D341Med (cell line): Measurements from ENCODE around the gene MYO15B.

Experiments used
- DNase-seq: peaks from one replicate; pipeline ENCODE4 v3.0.0; 2012; ENCODE audit warnings: low spot score

Gene MYO15B

DNA sequence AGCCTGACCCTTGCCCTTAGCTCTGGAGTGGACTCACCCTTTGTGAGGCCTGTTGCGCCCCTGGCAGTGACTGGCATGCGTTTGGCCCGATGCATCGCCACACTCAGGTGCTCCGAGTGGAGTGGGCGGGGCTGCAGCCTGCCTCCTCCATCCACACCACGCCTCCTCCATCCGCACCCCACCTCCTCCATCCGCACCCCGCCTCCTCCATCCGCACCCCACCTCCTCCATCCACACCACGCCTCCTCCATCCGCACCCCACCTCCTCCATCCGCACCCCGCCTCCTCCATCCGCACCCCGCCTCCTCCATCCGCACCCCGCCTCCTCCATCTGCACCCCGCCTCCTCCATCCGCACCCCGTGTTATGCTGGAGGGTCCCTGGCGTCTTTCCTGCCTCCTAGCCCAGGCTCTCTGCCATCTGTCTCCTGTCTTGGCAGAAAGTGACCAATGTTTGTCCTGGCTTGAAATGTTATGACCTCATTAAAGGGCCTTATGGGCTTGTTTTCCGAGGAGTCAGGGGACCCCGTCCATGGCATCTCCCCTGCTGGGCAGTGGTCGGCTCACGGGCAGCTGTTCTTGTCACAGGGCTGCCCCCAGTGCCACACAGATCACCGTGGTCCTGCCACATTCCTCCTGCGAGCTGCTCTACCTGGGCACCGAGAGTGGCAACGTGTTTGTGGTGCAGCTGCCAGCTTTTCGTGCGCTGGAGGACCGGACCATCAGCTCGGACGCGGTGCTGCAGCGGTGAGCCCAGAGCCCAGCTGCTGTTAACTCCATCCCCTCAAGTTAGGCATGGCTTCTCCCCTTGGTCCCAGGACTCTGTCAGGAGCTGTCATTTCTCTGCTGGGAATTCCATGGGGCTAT is 28.7 kb upstream of the MYO15B start:
- no peak for DNase-seq

DNA sequence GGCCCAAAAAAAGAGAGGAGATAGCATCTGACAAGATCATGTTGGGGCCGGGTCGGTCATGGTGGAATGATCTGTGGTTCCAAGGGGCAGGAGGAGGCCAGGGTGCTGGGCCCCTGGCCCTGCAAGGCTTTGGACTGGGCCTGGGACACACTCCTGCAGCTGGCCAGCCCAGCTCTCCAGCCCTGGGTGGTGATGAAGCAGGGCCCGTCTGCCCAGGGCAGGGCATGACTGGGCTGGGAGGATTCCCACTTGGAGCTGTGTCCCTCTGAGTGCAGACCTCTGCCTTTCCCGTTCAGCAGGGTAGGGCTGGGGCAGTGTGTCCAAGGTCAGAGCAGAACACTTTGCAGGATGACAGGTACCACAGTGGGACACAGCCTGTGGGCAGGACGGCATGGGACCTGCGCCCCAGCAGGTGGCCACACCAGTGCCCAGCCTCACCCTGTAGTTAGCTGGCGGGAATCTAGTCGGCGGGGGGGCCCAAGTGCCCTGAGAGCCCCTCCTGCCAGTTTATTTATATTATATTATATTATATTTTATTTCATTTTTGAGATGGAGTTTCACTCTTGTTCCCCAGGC is 27.6 kb upstream of the MYO15B start:
- no peak for DNase-seq

DNA sequence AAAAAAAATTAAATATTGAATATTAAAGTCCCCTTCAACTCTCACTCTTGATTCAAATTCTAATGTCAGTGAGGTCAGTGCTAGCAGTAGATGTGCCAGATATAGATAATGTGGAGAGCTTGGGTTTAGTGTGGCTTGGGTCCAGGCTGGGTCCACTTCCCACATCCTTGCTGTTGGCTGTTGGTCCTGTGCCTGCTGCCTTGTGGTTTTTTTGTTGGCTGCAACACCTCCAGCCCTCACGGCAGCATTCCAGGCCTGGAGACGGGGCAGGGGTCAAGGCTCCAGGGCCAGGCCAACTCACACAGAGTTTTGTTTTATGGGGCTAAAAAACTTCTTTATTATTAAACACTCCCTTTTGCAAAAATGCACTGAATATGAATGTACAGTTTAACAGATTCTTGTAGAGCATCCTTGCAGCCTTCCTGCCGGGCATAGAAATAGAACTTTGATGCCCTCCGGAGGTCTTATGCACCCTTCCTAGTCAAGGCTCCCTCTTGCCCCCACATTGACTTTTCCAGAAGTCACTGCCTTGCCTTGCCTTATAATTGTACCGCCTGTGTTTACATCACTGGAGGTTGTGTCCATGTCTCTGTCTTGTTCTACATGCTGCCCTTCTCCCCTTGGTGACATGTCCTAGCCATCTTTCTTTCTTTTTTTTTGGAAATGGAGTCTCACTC is 25.5 kb upstream of the MYO15B start:
- no peak for DNase-seq

DNA sequence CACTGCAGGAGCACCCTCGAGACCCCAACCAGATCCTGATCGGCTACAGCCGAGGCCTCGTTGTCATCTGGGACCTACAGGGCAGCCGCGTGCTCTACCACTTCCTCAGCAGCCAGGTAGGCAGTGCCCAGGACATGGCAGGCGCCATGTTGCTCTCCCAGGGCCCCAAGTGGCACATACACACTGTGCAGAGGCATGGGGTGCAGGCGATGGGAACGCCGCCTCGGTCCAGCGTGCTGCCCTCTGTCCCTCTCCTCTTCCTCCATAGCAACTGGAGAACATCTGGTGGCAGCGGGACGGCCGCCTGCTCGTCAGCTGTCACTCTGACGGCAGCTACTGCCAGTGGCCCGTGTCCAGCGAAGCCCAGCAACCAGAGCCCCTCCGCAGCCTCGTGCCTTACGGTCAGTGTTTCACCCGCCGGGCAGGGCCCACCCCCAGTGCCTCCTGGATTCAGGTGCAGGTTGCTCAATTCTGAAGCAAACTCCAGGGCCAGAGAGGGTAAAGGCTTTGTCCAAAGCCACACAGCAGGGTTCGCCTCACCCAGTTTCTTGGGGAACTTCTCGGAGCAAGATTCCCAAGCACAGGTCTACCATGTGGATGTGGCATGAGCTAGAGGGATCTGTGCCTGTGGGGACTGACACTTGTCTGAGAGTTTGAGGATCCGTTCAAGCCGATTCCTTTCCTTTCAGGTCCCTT is 24.4 kb upstream of the MYO15B start:
- DNase-seq = no peak

DNA sequence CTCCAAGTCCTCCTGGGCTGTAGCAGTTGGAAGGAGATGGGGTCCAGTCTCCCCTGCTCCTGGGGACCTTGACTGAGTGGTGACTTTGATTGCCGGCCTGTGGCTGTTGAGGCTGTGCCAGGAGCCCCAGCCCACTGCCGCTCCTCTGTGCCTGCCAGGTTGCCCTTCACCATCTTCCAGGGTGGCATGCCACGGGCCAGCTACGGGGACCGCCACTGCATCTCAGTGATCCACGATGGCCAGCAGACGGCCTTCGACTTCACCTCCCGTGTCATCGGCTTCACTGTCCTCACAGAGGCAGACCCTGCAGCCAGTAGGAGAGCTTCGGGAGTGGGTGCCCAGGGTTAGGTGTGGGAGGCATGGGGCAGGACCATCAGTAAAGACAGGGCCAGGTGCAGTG is 23.4 kb upstream of the MYO15B start:
- no peak for DNase-seq

DNA sequence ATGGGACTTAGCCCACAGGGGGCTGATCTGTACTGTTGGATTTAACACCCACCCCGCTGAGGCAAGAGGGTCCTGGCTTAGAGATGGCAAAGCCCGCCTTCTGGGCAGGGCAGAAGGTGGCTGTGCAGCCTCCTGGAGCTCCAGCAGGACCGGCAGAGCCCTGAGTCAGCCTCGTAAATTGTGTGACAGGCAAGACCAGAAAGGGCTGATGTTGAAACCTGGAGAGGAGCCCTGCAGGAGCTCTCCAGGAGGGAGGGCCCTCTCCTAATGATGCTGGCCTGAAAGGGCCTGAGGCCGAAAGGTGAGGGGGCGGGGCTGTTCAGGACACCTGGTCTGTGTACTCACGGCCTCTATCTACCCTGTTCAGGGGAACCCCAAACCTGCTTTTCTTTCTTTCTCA is 22.5 kb upstream of the MYO15B start:
- no peak for DNase-seq

DNA sequence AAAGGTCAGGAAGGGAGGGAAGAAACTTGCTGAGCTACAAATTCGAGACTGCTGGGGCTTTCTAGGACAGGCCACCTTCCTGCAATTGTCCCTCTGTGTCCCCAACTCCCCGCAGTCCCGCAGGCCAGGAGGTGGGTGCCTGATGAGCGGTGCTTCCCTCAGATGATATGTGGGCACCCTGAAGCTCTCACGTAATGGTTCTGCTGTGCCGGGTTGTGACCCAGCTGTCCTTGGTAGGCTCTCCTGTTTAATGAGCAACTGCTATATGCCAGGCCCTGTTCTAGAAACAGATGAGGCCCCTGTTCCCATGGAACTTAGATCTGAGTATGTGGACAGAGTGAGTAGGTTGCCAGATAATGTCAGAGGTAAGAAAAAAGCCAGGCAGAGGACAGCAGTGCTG is 22.0 kb upstream of the MYO15B start:
- no peak for DNase-seq

DNA sequence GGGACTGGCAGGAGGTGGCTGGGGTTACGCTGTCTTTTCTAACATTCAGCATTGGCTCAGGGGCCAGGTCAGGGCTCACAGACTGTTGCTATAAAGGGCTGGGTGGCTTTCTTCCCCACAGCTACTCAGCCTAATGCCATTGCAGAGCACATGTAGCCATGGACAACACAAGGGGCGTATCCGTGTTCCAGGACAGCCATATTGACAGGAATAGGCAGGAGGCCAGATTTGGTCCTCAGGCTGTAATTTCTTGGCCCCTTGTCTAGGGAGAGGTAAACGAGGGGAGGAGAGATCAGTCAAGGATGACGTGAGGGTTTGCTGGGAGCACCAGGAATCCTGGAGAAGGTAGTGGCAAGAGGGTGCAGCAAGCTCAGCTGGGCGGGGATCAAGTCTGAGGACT is 21.2 kb upstream of the MYO15B start:
- DNase-seq = no peak

DNA sequence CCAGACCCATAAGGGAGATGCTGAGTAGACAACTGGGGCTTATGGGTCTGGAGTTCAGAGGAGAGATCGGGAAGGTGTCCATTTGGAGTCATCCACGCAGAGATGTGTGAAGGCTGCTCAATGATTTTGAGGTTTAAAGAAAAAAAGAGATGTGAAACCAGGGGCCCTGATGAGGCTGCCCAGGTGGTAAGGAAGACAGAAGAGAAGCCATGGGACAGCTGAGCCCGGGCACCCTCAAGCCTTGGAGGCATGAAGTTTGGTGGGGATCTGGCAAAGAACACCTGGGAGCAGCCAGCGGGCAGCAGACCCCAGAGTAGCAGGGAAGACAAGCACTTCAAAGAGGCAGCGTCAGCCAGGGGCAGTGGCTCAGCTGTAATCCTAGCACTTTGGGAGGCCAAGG is 20.8 kb upstream of the MYO15B start:
- no peak for DNase-seq

DNA sequence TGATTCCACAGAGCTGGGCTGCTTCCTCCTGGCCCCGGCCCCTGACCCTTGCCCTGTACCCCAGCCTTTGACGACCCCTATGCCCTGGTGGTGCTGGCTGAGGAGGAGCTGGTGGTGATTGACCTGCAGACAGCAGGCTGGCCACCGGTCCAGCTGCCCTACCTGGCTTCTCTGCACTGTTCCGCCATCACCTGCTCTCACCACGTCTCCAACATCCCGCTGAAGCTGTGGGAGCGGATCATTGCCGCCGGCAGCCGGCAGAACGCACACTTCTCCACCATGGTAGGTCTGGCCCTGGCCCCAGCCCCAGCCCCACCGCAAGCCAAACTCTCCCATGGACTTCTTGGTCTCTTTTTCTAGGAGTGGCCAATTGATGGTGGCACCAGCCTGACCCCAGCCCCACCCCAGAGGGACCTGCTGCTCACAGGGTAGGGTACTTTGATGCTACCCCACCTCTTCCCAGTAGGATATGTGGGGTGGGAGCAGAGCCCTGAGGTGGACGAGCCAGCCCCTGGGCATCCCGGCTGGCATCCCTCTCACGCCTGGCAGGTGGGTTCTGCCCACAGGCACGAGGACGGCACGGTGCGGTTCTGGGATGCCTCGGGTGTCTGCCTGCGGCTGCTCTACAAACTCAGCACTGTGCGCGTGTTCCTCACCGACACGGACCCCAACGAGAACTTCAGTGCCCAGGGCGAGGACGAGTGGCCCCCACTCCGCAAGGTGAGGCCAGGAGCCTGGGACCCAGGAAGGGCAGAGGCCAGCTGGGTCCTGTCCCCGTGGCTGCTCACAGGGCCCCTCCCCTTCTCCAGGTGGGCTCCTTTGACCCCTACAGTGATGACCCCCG is 19.0 kb upstream of the MYO15B start:
- no peak for DNase-seq

DNA sequence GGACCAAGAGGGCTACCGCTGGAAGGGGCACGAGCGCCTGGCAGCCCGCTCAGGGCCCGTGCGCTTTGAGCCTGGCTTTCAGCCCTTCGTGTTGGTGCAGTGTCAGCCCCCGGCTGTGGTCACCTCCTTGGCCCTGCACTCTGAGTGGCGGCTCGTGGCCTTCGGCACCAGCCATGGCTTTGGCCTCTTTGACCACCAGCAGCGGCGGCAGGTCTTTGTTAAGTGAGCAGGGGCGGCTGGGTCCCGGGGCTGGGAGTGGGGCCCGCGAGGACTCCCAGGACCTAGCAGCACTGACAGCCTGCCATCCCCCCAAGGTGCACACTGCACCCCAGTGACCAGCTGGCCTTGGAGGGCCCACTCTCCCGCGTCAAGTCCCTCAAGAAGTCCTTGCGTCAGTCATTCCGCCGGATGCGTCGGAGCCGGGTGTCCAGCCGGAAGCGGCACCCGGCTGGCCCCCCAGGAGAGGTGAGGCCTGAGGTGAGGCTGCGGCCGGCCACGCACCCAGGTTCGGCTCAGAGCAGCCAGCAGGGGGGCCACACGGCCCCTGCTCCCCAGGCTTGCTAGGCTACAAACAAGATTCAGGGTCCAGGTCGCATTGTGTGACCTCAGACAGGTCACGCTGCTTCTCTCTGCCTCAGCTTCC is 17.4 kb upstream of the MYO15B start:
- no peak for DNase-seq

DNA sequence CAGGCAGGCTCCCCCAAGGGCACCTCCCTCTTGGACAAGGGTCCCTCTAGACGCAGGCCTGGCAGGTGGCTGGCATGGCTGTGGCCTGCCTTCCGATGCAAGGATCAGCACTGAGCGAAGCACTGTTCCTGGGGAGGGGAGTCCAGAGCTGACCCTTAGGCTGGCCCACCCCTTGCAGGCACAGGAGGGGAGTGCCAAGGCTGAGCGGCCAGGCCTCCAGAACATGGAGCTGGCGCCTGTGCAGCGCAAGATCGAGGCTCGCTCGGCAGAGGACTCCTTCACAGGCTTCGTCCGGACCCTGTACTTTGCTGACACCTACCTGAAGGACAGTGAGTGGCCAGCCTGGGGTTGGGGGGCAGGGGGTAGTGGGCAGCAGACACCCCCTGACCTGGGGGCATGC is 16.8 kb upstream of the MYO15B start:
- no peak for DNase-seq

DNA sequence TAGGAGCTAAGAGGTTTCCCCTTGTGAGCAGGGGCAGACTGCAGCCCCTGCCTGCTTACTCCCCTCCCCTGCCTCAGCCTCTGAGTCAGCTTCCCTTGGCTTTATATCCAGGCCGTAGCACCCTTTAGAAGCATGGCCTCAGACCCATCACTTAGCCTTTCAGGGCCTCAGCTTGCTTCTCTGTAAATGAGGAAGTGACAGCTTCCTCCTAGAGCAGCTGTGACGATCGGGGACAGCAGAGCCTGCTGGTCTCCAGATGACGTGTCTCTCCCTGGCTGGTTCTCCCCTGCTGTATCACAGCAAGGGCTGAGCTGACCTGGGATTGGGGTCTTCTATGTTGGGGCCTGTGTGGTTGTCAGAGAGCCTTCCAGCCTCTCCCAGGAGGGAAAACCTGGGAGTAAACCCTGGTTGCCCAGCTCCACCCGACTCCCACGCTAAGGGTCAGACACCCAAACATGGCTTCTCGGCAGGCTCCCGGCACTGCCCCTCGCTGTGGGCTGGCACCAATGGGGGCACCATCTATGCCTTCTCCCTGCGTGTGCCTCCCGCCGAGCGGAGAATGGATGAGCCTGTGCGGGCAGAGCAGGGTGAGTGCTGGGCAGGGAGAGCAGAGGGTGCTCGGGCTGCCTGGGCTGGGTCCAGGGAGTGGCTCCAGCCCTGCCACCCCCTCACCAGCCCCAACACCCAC is 16.3 kb upstream of the MYO15B start:
- DNase-seq = no peak

DNA sequence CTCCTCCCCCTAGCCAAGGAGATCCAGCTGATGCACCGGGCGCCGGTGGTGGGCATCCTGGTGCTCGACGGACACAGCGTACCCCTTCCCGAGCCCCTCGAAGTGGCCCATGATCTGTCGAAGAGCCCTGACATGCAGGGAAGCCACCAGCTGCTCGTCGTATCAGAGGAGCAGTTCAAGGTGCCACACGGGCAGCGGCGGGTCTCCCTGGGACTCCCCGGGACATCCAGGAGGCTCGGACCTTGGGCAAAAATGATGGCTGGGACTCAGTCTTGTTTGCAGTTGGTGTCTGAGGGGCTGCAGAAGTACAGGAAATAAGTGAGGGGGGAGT is 15.8 kb upstream of the MYO15B start:
- no peak for DNase-seq

DNA sequence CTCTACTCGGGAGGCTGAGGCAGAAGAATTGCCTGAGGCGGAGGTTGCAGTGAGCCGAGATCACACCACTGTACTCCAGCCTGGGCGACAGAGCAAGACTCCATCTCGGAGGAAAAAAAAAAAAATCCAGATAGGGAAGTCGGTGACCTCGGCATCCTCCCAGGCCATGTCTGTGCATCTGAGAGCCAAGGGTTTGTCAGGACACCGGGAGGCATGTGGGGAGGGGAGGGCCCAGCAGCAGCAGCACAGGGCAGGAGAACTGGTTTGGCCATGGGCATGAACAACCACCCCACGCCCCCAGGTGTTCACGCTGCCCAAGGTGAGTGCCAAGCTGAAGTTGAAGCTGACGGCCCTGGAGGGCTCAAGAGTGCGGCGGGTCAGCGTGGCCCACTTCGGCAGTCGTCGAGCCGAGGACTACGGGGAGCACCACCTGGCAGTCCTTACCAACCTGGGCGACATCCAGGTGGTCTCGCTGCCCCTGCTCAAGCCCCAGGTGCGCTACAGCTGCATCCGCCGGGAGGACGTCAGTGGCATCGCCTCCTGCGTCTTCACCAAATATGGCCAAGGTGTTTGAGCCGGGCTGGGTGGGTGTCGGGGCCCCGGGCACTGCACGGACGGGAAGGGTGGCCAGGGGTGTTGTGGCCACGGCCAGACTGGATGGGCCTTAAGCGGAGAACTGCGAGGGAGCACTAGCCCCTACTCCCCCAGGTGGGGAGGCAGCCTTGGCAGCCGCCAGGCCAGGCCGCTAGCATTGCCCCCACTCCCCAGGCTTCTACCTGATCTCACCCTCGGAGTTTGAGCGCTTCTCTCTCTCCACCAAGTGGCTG is 14.7 kb upstream of the MYO15B start:
- DNase-seq = no peak

DNA sequence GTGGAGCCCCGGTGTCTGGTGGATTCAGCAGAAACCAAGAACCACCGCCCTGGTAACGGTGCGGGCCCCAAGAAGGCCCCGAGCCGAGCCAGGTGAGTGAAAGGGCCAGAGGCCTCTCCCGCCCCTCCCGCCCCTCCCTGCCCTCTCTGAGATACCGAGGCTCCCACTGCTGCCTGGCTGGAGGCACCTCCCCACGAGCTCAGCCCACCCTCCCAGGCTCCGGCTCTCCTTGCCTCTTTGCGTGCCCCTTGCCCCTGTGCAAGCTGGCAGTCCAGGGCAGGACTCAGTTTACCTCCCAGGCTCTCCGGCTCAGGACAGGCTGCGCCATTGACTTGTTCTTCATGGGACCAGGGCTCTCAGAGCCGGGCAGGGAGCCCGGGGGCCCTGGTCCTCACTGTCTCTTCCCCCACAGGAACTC is 14.1 kb upstream of the MYO15B start:
- no peak for DNase-seq

DNA sequence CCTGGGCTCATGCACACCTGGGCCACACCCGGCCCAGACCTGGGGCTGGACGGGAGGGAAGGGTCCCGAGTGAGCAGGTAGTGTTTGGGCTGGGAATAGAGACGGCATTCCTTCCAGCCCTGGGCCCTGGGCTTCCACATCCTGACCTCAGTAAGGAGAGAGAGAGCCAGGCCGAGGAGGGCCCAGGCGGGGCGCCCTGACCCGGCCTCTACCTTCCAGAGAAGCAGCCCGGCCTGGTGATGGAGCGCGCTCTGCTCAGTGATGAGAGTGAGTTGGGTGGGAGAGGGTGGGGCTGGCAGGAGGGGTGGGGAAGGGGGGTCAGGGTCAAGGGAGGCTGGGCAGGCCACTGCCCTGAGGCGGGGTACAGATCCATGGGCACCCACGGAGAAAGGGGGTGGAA is 13.6 kb upstream of the MYO15B start:
- no peak for DNase-seq

DNA sequence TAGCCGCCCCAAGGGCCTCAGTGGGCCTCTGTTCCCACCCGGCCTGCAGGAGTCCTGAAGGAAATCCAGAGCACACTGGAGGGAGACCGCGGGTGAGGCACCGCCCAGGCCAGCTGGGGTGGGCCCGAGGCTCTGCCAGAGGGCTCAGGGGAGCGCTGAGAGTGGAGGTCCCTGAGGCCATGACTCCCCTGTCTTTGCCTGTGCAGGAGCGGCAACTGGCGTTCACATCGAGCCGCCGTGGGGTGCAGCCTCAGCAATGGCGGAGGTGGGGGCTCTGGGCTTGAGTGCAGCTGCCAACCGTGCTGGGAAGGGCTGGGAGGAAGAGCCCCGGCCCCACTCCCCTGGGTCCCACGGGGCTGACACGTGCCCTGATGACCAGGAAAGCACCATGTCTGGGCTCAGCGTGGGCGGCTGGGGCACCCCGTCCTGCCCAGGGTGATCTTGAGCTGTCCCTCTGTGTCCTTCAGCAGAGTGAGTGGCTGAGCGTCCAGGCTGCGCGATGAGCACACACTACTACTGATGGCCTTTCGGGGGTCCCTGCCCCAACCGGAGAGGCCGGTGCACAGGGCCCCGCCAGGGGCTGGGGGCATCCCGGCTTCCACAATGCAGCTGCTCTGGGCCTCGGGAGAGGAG is 13.1 kb upstream of the MYO15B start:
- DNase-seq = no peak

DNA sequence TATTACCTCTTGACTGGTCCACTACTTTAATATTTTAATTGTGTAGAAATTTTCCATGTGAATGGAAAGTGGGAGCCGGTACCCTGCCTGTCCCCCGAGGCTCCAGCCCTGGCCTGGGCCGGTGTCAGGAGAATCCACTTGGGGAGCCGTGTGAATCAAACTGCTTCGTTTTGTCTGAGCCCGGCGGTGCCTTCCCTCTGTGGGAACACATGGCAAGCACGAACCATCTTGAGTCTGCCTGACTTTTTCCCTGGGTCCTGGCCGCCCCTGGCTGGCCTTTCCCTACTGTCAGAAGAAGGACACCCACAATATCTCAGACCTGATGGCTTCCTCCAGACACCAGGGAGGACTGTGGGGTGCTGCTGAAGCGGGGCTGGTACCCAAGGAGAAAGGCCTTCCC is 12.4 kb upstream of the MYO15B start:
- DNase-seq = no peak

DNA sequence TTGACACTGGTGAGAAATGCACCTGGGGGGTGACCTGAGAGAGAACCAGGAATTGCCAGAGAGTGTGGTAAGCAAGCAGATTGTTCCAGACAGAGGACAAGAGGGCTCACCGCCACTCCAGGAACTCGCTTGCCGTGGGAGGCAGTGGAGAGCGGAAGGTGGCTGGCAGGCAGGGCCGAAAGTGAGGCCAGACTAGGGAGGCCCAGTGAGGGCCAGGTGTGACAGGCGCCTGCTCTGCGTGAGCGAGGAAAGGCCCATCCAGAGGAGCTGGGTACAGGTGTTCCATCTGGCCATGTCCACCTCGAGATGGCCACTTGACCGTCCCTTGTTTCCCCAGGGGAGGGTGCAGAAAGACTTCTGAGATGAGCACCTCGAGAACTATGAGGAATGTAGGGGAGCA is 11.9 kb upstream of the MYO15B start:
- no peak for DNase-seq
